Measurements from ENCODE around the gene SF1. TPM values are rescaled to one million over a fixed set of nuclear protein-coding genes. Genes with fewer than 3 reads are reported as not detected.

Gene SF1
- total and polyA plus RNA-seq, 9 of the 15 experiments (the other 6 are each of a cell fraction or from before 2014, with no cell fraction given) = 13.1 to 334 (median 111) TPM

DNA sequence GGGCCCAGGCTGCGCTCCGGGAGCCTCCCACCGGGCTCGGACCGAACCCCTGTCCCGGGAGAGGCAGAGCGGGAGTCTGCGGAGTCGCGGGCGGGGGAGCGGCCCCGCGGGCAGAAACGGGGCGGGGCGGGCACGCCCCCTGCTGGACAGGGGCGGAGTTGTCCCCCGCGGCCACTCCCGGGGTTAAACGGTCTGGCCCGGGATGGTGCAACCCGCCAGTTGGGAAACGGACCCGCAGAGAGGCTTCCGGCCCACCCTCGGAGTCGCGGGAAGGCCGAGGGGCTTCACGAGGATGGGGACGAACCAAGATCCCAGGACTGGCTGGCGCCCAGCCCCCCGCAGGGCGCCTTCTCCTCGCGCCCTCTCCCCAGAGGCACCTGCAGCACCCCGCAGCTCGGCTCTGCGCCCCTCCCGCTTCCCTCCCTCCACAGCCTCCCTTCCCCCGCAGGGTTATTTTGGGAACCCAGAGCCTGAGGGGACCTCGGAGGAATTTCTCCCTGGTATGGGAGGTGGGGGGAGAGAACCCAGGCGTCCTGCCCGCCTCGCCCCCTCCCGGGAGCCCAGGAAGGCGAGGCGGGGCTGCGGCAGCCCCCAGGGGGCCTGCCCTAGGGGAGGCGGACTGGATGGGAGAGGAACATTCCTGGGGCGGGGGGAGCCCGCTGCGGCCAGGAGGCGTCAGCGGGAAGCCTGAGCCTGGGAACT, 35.3 kb downstream of the SF1 start (continued):
- TF ChIP-seq ZNF444 (CRISPR knock-in tag; IDR thresholded peaks at IDR 0.05) (no peak), BHLHE40 (IDR thresholded peaks at IDR 0.05; ENCODE audit: low read length) (no peak), MEF2A (IDR thresholded peaks at IDR 0.05; ENCODE audit: control insufficient read depth, low read depth, low read length) (peak; percentile 66; the same call in 1 of the 2 replicates), ARID1B (IDR thresholded peaks at IDR 0.05) (0 out of 2 replicates have a peak, but pooled peaks have one; percentile 4), ESRRA (IDR thresholded peaks at IDR 0.05; ENCODE audit: borderline replicate concordance, low read depth) (no peak), ZC3H4 (CRISPR knock-in tag; IDR thresholded peaks at IDR 0.05; ENCODE audit: borderline replicate concordance) (no peak), POLR2H (tag; IDR thresholded peaks at IDR 0.05; ENCODE audit: low read depth) (no peak)
- TF ChIP-seq, protein P1, sequence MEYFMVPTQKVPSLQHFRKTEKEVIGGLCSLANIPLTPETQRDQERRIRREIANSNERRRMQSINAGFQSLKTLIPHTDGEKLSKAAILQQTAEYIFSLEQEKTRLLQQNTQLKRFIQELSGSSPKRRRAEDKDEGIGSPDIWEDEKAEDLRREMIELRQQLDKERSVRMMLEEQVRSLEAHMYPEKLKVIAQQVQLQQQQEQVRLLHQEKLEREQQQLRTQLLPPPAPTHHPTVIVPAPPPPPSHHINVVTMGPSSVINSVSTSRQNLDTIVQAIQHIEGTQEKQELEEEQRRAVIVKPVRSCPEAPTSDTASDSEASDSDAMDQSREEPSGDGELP (CRISPR knock-in tag; IDR thresholded peaks at IDR 0.05; ENCODE audit: borderline replicate concordance) = peak; percentile 13
- TF ChIP-seq, protein P2, sequence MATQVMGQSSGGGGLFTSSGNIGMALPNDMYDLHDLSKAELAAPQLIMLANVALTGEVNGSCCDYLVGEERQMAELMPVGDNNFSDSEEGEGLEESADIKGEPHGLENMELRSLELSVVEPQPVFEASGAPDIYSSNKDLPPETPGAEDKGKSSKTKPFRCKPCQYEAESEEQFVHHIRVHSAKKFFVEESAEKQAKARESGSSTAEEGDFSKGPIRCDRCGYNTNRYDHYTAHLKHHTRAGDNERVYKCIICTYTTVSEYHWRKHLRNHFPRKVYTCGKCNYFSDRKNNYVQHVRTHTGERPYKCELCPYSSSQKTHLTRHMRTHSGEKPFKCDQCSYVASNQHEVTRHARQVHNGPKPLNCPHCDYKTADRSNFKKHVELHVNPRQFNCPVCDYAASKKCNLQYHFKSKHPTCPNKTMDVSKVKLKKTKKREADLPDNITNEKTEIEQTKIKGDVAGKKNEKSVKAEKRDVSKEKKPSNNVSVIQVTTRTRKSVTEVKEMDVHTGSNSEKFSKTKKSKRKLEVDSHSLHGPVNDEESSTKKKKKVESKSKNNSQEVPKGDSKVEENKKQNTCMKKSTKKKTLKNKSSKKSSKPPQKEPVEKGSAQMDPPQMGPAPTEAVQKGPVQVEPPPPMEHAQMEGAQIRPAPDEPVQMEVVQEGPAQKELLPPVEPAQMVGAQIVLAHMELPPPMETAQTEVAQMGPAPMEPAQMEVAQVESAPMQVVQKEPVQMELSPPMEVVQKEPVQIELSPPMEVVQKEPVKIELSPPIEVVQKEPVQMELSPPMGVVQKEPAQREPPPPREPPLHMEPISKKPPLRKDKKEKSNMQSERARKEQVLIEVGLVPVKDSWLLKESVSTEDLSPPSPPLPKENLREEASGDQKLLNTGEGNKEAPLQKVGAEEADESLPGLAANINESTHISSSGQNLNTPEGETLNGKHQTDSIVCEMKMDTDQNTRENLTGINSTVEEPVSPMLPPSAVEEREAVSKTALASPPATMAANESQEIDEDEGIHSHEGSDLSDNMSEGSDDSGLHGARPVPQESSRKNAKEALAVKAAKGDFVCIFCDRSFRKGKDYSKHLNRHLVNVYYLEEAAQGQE (IDR thresholded peaks at IDR 0.05; ENCODE audit: borderline replicate concordance) = peak; percentile 37; the same call in 1 of the 2 replicates
- TF ChIP-seq, protein P2 (CRISPR knock-in tag; IDR thresholded peaks at IDR 0.05; ENCODE audit: low read depth) = no peak
- TF ChIP-seq, protein P3, sequence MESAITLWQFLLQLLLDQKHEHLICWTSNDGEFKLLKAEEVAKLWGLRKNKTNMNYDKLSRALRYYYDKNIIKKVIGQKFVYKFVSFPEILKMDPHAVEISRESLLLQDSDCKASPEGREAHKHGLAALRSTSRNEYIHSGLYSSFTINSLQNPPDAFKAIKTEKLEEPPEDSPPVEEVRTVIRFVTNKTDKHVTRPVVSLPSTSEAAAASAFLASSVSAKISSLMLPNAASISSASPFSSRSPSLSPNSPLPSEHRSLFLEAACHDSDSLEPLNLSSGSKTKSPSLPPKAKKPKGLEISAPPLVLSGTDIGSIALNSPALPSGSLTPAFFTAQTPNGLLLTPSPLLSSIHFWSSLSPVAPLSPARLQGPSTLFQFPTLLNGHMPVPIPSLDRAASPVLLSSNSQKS (CRISPR knock-in tag; IDR thresholded peaks at IDR 0.05) = no peak
- TF ChIP-seq, protein P4, sequence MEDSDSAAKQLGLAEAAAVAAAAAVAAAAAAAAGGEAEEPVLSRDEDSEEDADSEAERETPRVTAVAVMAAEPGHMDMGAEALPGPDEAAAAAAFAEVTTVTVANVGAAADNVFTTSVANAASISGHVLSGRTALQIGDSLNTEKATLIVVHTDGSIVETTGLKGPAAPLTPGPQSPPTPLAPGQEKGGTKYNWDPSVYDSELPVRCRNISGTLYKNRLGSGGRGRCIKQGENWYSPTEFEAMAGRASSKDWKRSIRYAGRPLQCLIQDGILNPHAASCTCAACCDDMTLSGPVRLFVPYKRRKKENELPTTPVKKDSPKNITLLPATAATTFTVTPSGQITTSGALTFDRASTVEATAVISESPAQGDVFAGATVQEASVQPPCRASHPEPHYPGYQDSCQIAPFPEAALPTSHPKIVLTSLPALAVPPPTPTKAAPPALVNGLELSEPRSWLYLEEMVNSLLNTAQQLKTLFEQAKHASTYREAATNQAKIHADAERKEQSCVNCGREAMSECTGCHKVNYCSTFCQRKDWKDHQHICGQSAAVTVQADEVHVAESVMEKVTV (CRISPR knock-in tag; IDR thresholded peaks at IDR 0.05) = peak; percentile 44; the same call in 1 of the 2 replicates
- TF ChIP-seq, protein P5, sequence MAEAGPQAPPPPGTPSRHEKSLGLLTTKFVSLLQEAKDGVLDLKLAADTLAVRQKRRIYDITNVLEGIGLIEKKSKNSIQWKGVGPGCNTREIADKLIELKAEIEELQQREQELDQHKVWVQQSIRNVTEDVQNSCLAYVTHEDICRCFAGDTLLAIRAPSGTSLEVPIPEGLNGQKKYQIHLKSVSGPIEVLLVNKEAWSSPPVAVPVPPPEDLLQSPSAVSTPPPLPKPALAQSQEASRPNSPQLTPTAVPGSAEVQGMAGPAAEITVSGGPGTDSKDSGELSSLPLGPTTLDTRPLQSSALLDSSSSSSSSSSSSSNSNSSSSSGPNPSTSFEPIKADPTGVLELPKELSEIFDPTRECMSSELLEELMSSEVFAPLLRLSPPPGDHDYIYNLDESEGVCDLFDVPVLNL (CRISPR knock-in tag; IDR thresholded peaks at IDR 0.05; ENCODE audit: low read depth) = no peak

All from K562 (cell line).